Inflammatory macrophage (primary cell): Measurements from ENCODE around the gene STUM.

Source experiments
- DNase-seq, 2 donors: peaks; one replicate each; pipeline ENCODE4 v3.0.0-alpha.2; 2020 to 2022

STUM gene

DNA sequence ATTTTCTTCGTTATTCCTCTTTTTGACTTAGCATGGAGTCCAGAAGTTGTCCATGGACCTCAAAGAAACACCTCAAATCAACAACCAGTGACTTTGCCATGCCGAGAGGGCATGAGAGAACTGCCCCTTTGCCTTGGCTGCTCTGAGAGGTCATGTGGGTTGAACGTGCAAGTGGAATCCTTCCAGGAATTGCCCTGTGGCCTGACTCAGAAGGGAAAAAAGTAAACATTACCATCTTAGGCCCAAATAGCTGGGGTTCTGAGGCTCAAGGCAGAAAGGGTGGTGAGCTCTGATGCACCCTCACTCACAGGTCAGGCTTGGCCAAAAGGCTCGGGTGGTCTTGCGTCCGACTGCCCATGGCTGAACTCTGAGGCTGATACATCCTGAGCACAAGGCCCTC, 15.1 kb downstream of the STUM start:
- DNase-seq, result no peak

DNA sequence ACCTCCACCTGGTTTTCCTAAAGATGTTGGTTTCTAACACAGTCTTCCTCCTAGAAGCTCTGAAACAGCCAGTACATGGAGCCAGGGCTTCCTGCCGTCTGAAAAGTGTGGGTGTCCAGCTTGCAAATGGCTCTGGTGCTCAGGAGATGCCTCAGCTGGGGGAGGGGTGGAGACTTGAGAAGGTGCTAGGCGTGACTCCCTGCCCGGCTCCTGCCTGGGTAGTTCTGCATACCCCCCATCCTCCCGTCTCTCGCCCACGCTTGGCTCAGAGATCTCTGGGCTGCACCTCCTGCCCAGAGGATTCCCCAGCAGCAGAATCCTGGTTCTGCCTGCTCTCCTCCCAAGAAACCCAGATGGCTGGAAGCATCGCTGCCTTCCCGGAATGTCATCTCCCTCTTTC, 16.9 kb downstream of the STUM start:
- no peak for DNase-seq

DNA sequence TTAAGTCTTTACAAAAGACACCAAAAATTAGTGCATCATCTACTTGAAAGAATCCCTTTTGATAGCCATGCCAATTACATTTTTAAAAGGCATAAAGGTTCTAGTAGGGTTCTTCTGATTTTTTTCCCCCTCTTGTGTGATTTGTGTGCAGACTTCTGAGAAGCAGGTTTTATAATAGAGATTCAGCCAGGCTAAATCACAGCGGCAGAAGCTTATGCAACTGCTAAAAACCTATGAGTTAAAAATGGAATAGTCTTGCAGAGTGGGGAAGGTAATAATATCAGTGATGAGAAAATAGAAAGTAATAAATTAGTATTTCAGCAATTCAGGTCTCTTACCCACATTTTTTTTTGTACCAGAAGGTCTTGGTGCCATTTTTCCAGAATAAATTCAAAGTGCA, 17.7 kb downstream of the STUM start:
- DNase-seq, result no peak

DNA sequence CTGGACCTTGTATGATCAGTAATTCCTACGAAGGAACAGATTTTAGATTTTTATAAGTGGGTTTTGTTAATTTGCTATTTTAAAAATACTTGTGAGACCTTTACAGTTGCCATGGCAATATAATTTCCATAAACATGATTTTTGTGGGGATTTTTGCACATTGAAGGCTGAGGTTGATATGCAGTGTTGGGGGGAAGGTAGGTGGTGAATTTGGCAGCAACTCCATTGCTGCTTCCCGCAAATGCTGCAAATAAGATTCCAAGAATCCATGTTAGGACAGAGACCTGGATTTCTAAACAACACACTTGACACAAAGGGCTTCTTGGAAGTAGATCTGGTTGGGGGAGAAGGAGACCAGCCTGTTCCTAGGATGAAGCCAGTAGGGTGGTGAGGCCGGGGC, 18.2 kb downstream of the STUM start:
- no peak for DNase-seq

DNA sequence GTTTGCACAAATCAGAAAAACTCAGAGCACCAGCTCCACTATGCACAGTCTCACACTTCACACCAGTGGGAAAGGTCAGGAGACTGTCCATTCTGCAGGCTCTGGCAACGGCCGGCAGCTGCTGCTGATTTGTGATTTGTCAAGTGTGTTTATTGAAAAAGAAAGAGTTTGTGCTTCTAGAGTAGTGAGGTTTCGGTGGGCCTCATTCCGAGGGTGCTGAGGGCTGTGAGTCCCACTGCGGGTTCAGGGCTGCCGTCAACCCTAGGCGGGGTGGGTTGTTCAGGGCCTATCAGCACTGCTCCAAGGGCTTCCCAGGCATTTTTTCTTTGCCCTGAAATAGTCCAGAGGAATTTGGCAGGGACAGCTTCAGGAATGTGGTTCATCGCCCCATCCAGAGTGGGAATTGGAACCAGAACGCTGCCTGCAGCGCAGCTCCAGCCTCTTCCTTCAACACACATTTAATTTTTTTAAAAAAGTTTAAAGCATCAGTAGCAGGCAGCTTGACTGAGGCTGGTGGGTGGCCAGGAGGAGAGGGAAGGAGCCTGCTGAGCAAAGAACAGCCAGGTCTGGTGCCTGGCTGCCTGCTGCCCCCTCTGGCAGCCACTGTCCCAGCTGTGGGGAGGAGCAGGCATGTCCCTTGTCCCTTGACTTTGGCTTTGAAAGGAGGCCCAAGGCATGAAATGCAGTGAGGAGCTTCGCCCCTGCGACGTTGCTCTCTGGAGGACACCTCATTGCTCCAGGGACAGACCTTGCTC, 19.7 kb downstream of the STUM start:
- DNase-seq, result no peak

DNA sequence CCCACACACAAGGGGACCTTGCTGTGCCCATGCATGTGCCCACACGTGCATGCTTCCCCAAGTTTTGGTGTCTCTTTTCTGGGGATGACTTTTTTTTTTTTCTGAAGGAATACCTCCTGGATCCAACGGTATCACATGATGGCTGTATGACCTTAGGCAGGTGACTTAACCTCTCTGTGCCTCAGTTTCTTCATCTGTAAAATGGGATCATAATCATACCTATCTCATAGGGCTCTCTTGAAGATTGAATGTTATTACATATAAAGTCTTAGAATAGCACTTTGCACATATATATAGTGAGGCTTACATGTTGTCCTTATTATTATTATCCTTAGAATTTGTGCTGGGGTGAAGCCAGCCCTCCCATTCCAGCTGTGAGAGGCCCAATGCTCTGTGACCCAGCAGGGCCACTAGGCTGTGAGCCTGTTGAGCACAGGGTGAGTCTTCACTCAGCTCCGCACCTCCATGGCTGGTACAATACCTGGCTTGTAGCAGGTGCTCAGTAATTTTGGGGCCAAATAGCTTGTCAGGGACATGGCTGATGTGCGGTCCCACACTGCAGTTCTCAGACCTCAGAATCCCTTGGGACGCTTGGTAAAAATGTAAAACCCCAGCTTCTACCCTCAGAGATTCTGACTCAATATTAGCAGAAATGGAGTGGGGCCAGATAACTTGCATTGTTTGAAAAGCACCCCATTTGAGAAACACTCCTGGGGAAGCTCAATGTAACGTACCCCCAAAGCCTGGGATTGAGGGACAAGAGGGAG, 20.6 kb downstream of the STUM start:
- DNase-seq, result no peak

DNA sequence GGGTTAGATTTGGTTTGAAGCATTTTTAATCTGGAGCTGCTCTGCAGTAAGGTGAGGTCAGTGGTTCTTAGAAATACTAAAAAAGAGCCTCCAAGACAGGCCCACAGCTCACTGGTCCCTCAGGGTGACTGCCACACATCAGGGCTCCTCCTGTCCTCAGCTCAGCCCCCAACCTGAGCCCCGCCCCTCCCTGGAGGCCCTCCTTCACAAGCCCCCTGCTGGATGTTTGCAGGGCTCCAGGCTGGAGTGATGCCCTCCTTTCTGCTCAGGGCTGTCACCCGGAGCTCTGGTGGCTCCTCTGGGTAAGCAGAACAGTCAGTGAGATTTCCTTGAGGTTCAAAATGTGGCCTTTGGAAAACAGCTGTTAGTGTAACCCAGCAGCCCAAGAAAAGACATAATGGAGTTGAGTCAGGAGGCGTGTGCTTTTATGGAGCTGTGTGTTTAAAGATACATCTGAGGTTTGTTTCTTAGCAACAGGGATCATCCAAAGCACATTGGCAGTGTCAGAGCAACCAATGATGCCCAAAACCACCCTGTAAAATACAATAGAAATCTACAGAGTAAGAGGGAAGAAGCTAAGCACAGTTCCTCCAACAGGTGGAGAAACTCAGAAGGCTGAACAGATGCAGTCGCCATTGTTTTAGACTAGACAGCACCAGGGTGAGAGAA, 21.4 kb downstream of the STUM start:
- no peak for DNase-seq

DNA sequence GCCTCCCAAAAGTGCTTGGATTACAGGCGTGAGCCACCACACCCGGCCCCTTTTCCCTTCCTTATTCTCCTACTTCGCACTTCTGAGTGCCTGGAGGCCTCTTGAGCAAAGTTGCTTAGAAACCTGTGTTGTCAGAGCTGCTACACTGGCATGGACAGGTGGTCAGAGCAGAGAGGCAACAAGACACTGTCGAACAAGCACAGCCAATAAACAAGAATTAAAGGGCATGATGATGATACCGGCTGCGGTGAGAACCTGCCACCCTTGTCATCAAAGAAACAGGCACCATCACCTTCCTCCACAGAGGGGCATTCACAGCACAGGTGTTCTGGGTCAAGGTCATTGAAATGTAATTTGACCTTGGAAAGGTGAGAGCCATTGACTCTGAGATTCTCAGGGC, 23.3 kb downstream of the STUM start:
- no peak for DNase-seq

DNA sequence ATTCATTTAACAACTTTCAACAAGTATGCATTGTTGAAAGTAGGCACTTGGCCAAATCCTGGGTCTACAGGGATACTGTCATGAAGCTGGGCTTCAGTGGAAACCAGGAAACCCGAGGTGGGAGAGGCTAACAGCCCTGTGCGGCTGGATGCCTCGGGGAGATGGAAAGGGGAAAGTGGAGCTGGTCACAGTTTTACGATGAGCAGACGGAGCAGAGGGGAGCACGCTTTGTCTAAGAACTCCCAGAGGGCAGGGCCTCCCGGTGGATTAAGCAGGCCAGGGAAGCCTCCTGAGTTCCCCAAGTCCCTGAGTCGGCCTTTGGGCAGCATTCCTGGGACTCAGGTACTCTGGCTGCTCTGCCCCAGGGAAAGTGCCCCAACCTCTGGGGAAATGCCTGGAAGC, 23.8 kb downstream of the STUM start:
- no peak for DNase-seq

DNA sequence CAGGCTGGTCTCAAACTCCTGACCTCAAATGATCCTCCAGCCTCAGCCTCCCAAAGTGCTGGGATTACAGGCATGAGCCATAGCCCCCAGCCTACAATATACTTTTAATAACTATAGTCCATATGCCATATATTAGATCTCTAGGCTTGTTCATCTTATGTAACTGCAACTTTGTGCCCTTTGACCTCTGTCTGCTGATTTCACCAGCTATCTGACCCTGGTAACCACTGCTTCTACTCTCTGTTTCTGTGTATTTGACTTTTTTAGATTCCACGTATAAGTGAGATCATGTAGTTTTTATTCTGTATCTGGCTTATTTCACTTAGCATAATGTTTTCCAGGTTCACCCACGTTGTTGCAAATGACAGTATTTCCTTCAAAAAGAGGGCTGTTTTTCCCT, 25.5 kb downstream of the STUM start:
- DNase-seq, result no peak

DNA sequence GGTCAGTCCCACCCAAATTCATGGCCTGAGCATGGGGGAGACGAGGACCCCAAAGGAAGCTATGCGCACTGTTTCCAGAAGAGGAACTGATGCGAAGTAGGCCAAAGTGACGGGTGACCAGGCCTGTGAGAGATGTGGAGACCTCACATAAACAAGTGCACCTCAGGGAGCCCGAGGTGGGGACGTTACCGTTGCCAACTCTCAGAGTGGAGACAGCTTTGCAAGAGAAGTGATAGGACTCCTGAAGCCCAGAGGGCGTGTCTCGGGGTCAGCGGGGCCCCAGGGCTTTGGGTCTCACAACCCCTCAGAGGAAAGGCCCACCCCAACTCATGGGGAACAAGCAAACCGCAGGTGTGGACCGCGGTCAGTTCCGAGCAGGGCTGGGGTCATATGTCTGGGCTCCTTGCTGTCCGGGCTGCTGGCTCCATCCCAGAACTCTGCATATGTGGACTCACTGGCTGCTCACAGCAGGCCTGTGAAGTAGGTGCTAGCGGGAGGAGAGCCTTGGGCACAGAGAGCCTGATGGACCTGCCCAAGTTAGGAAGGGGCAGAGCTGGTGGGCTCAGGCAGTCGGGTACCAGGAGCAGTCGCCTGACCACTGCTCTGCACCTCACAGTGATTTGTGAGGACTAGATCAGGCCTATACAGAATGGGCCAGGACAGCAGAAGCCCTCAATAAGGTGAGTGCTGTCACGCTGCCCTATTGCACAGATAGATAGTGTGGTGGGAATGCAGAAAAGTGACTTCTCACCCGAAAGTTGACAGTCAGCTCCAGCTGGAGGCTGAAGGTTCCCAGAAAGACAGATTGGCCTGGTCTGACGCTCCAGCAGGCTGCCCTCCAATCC, 26.2 kb downstream of the STUM start:
- DNase-seq, result no peak

DNA sequence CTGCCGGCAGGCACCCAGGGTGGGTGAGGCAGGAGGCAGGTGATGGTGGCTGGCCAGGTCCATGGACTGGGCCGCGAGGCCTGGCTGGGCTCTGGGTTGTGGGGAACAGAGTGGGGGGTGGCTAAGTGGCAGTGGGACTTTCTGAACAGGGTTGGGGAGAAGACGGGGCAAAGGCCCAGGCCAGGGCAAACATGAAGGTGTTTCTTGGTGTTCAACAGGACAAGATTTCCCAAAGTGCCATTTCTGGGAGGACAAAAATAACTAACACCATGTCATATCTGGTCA, 26.8 kb downstream of the STUM start:
- no peak for DNase-seq

DNA sequence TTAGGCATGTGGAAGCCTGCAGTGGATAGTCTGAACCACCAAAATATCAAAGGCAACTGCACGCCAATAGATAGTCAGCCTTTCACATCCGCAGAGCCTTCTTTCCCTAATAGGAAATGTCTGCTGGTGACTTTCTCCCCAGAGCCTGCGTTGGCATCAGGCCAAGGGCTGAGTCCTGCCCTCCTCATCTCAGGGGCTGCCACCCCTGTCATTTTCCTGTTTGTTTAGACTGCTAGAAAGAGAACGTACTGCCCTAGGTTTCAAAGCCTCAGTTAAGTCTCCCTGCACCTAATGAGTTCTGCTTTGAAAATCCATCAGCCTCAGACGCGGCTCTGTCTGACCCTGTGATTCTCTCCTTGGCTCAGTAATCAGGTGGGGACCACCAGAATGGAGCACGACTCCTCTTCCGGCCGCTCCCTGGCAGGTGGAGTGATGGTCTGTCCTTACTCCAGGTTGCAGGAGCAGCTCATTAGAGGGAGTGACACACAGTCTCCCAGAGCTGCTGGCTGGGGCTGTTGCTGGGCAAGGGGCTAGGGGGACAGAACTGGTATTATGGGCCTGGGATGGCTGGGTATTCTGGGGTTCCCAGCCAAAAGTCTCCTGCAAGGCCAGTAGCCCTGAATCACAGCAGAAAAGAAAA, 27.3 kb downstream of the STUM start:
- no peak for DNase-seq

DNA sequence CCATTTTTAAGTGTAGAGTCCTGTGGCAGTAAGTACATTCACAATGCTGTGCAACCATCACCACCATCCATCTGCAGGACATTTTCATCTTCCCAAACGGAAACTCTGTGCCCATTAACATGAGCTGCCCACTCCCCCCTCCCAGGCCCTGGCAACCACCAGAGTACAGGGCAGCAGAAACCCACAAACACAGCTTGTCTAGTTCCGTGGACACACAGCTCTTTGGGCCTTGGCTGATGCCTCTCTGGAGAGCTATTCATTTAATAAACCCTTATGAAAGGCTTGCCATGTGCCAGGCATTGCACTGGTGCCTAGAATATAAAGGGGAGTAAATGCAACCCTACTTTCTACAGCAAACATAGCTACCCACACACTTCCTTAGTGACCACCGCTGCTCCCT, 28.0 kb downstream of the STUM start:
- DNase-seq, result no peak

DNA sequence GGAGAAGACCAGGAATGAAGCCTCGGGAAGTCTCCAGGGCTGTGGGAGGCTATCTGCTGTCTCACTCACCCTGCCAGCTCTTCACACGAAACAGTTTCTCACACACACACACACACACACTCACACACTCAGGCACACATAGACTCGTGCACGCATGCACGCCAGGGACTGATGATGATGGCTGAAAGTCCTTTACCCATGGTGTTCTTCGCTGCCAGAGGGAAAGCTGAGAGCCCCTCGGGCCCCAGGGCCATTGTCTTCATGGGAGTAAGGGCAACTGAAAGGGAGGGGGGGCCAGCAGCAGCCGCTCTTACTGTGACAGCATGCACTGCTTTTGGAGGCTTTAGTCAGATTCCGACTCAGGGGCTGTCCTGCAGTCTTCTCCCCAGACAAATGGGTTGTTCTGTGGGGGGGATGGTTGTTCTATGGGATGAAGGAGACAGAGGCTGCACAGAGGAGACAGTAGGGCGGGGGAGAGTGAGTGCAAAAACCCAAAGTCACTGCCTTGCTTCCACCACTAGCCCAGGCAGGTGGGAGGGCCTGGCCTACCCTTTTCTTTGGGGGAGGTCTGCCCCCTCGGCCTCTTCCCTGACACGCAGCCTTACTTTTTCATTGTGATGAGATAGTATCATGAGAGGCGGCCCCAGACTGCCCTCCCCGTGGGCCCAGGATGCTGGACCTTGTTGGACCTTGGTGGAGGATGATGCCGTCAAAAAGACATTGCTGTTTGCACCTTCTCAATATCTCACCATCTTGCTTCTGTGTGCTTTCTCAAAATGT, 29.0 kb downstream of the STUM start:
- DNase-seq, result no peak

DNA sequence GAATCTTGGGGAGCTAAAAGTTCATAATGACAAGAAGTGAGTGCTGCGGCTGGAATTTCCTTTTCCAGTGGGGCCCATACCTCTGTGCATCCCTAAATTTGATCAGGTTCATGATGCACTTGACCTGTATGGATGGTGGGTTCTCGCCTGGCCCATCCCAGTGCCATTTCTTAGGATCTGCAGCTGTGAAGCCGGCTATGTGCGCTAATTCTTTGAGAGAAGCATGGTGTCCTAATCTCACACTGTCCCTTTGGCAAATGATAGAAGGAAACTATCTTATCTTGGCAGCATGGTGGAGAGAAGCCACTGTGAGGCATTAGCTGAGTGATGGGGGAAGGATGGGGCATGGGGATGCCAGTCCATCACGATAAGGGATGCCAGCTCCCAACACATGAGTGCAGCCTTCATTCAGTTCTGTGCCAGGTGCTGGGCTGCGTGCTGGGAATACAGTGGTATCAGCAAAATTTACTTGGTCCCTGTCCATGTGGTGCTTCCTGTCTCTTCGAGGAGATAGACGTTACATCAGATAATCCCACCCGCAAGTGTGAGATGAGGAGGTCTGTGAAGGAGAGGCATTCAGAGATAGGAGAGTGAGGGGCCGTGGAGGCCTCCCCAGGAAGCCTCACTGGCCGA, 30.5 kb downstream of the STUM start:
- no peak for DNase-seq

DNA sequence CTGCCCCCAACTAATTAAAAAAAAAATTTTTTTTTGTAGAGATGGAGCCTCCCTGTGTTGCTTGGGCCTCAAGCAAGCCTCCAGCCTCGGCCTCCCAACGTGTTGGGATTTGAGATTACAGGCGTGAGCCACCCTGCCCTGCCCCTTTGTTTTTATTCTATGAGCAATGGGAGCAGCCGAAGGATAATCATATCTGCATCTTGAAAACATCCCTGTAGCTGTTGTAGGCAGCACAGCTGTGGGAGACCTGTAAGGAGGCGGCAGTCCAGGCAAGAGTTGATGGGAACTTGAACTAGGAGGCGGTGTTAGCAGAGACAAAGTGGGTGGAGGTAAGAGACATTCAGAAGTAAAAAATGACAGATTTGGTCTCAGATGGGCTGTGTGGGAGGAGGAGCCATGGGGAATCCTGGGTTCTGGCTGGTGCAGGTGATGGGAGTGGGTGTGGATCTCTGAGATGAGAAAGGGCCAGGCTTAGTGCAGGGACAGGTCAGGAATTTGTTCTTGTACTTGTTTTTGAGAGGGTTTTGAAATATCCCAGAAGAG, 31.3 kb downstream of the STUM start:
- DNase-seq, result no peak

DNA sequence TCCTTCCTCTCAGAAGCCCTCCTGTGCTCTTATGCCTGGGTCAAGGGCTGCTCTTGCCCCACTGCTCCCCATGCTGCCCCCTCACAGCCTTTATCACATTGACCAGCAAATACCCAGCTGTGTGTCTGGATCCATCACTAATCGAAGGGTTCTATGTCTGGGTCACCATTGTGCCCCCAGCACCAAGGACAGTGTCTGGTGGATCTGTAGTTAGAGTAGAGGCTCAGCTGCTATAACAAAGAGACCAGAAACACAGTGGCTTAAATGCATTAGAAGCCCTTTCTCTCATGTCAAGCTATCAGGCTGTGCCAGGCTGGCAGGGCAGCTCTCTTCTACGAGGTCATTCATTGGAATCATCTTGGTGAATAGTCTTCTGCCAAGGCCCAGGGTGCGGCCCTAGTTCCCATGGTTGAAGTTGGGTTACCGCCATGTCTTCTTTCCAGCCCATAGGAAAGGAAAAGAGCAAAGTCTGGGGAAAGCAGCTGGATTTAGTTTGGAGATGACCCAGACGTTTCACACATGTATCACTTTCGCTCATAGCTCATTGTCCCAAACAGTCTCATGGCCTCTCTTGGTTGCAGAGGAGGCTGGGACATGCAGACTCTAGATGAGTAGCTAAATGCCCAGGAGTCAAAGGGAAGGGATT, 32.2 kb downstream of the STUM start:
- DNase-seq, result no peak

DNA sequence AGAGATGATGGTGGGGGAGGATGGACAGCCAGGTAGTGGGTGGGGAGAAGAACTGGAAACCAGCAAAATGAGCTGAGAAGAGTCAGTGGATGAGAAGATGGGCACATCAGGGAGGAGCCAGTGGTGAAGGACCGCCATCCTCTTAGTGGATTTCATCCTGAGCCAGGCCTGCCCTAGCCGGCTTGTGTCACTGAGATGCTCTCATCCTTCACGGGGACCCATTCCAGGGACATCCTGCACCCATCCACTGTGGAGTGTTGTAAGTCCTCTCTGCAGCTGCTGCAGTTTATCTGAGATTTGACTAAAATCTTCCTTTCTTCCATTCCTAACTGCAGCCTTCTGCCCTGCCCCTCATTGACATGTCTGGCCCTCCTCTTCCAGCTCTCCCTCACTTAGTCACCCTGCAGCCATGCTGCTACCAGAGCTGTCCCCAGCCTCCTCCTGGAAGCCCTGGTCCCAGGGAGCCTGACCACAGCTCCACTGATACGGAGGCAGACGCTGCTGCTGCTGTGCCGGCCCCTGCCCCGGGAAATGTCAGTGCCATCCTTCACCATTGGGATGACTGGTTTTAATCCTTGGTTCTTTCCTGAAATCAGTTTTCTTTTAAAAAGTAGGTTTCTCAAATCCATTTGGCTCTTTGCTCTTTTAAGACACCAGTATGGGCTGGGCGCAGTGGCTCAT, 33.2 kb downstream of the STUM start:
- no peak for DNase-seq

DNA sequence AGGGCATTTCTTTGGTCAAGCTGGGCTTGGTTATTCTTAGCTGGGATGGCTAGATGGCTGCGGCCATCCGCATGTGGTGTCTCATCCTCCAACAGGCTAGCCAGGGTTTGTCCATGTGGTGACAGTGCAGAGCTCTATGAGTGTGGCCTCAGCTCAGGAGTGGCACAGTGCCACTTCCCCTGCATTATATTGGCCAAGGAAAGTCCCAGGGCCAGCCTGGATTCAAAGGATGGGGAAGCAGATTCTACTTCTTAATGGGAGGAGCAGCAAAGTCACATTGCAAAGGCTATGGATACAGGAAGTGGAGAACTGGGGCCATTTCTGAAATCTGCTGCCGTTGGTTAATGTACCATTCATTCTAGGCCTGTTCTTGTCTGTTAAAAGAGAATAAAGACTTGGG, 34.4 kb downstream of the STUM start:
- DNase-seq, result peak; percentile 41 to 58
